GM23338 (cell line): ENCODE measurements around the gene STK24. TPM values are rescaled to one million over a fixed set of nuclear protein-coding genes. Genes with fewer than 3 reads are reported as not detected.

ENCODE experiments used
- ATAC-seq: fragments of 200-7000 bp; cut with Tn5 transposase; 3 replicates; pipeline ENCODE4 v1.9.1; 2020
- DNase-seq: peaks from one replicate; pipeline ENCODE4 v3.0.0-alpha.2; 2015; ENCODE audit warnings: low spot score
- H2AFZ ChIP-seq: fragments of 200-600 bp; sonication (generic); 2 replicates; pipeline ENCODE4 v1.8.0; 2016; ENCODE audit warnings: antibody characterized with exemption, mild to moderate bottlenecking, moderate library complexity
- H3F3A ChIP-seq: fragments of 200-600 bp; sonication (generic); replicated peaks from 2 replicates; pipeline ENCODE4 v1.8.0; 2017; ENCODE audit warnings: antibody characterized with exemption, mixed run types, low read depth
- H3K27ac ChIP-seq: fragments of 200-600 bp; sonication (generic); 2 replicates; pipeline ENCODE4 v1.6.1; 2016; ENCODE audit warnings: low read depth
- H3K27me3 ChIP-seq: fragments of 200-600 bp; sonication (generic); 2 replicates; pipeline ENCODE4 v1.8.0; 2016; ENCODE audit warnings: mild to moderate bottlenecking, mixed run types, moderate library complexity; ENCODE audit not compliant: insufficient read depth
- H3K36me3 ChIP-seq: fragments of 200-600 bp; sonication (generic); 2 replicates; pipeline ENCODE4 v1.8.0; 2016; ENCODE audit warnings: mild to moderate bottlenecking; ENCODE audit not compliant: insufficient read depth
- H3K4me1 ChIP-seq: fragments of 200-600 bp; sonication (generic); 2 replicates; pipeline ENCODE4 v1.8.0; 2016; ENCODE audit warnings: mild to moderate bottlenecking, moderate library complexity; ENCODE audit not compliant: insufficient read depth
- H3K4me2 ChIP-seq: fragments of 200-600 bp; sonication (generic); 2 replicates; pipeline ENCODE4 v1.7.1; 2017; ENCODE audit warnings: mixed run types
- H3K4me3 ChIP-seq: fragments of 200-600 bp; sonication (generic); 2 replicates; pipeline ENCODE4 v1.6.1; 2016; ENCODE audit warnings: mixed run types
- H3K79me2 ChIP-seq: fragments of 200-600 bp; sonication (generic); replicated peaks from 2 replicates; pipeline ENCODE4 v1.8.0; 2017; ENCODE audit warnings: mild to moderate bottlenecking; ENCODE audit not compliant: insufficient read depth
- H3K9me2 ChIP-seq: fragments of 200-600 bp; sonication (generic); 2 replicates; pipeline ENCODE4 v1.8.0; 2017; ENCODE audit not compliant: insufficient read depth
- H4K20me1 ChIP-seq: fragments of 200-600 bp; sonication (generic); replicated peaks from 2 replicates; pipeline ENCODE4 v1.8.0; 2017; ENCODE audit warnings: mild to moderate bottlenecking; ENCODE audit not compliant: insufficient read depth
- H3K27ac Mint-ChIP-seq: 2 replicates; pipeline ENCODE4 v1.8.0; 2020; ENCODE audit warnings: inconsistent platforms, mild to moderate bottlenecking, moderate library complexity, mixed read lengths
- H3K27me3 Mint-ChIP-seq: 3 replicates; pipeline ENCODE4 v1.8.0; 2022; ENCODE audit warnings: low read depth, mild to moderate bottlenecking, moderate library complexity, mixed read lengths, inconsistent platforms; ENCODE audit not compliant: insufficient read depth, poor library complexity
- H3K36me3 Mint-ChIP-seq: 3 replicates; pipeline ENCODE4 v1.8.0; 2021; ENCODE audit warnings: low read depth, mild to moderate bottlenecking, inconsistent platforms, moderate library complexity, mixed read lengths
- H3K4me1 Mint-ChIP-seq: 3 replicates; pipeline ENCODE4 v1.8.0; 2020; ENCODE audit warnings: mild to moderate bottlenecking, inconsistent platforms, mixed read lengths
- H3K4me3 Mint-ChIP-seq: 3 replicates; pipeline ENCODE4 v1.8.0; 2021; ENCODE audit warnings: moderate library complexity, mild to moderate bottlenecking, inconsistent platforms, mixed read lengths
- H3K9me3 Mint-ChIP-seq: 3 replicates; pipeline ENCODE4 v1.8.0; 2020; ENCODE audit warnings: moderate library complexity, mild to moderate bottlenecking, inconsistent platforms, mixed read lengths
- CREB1 ChIP-seq: fragments of 250-450 bp; sonication (Bioruptor Pico); IDR thresholded peaks from 2 replicates; pipeline ENCODE4 v1.5.0; 2020; ENCODE audit warnings: low read depth, mild to moderate bottlenecking, moderate library complexity
- EZH2 ChIP-seq: fragments of 200-600 bp; sonication (generic); IDR thresholded peaks from one replicate; pipeline ENCODE4 v1.8.0; 2017; ENCODE audit warnings: antibody characterized with exemption, mild to moderate bottlenecking, low read depth; ENCODE audit not compliant: unreplicated experiment
- EZH2phosphoT487 ChIP-seq: fragments of 200-600 bp; sonication (generic); IDR thresholded peaks from one replicate; pipeline ENCODE4 v1.8.1; 2018; ENCODE audit warnings: antibody characterized with exemption; ENCODE audit not compliant: unreplicated experiment
- JUNB ChIP-seq: IDR thresholded peaks from one replicate; pipeline ENCODE4 v1.6.1; 2016; ENCODE audit warnings: antibody characterized with exemption; ENCODE audit not compliant: unreplicated experiment
- NANOG ChIP-seq: IDR thresholded peaks from 2 replicates; pipeline ENCODE4 v1.6.1; 2016; ENCODE audit warnings: antibody characterized with exemption, borderline replicate concordance
- POLR2AphosphoS5 ChIP-seq: IDR thresholded peaks from 2 replicates; pipeline ENCODE4 v1.6.1; 2016; ENCODE audit warnings: antibody characterized with exemption, low read depth
- STAT1 ChIP-seq: IDR thresholded peaks from one replicate; pipeline ENCODE4 v1.6.1; 2016; ENCODE audit warnings: antibody characterized with exemption; ENCODE audit not compliant: unreplicated experiment
- ZNF114 ChIP-seq: fragments of 250-450 bp; sonication (Bioruptor Pico); IDR thresholded peaks from 2 replicates; pipeline ENCODE4 v1.5.0; 2020; ENCODE audit warnings: mild to moderate bottlenecking, moderate library complexity
- ZNF331 ChIP-seq: fragments of 250-450 bp; sonication (Bioruptor Pico); IDR thresholded peaks from 2 replicates; pipeline ENCODE4 v1.5.0; 2020; ENCODE audit warnings: low read depth, mild to moderate bottlenecking, moderate library complexity
- polyA plus RNA-seq: library from polyadenylated mRNA; unstranded; fragments of >200 nt; fragmentation: Nextera tagmentation; extraction: Ambion mirVana; gene quantifications from 2 replicates; pipeline ENCODE4 v1.2.1, GENCODE V29; 2016
- total RNA-seq: library from RNA; depleted of rRNA; stranded (reverse); fragments of >200 nt; shearing (Covaris generic); gene quantifications from 2 replicates; pipeline ENCODE4 v1.2.3, GENCODE V29; 2014
- TF ChIP-seq, protein P1 (sequence below): IDR thresholded peaks from one replicate; pipeline ENCODE4 v1.6.1; 2018; ENCODE audit warnings: antibody characterized with exemption; ENCODE audit not compliant: unreplicated experiment
- TF ChIP-seq, protein P2 (sequence below): fragments of 250-450 bp; sonication (Bioruptor Pico); IDR thresholded peaks from 2 replicates; pipeline ENCODE4 v1.5.0; 2020; ENCODE audit warnings: mild to moderate bottlenecking, moderate library complexity
- TF ChIP-seq, protein P3 (sequence below): IDR thresholded peaks from 2 replicates; pipeline ENCODE4 v1.6.1; 2016; ENCODE audit warnings: antibody characterized with exemption
- TF ChIP-seq, protein P4 (sequence below), 2 experiments: fragments of 200-600 bp in 1 of 2; sonication (generic) in 1 of 2; conservative IDR thresholded peaks; 2 replicates each; pipeline versions ENCODE4 v1.5.1 to v1.6.1; 2016 to 2017; ENCODE audit warnings: antibody characterized with exemption in 2 of 2, low read depth in 2 of 2, mild to moderate bottlenecking in 2 of 2, moderate library complexity in 1 of 2

STK24 gene
- total and polyA plus RNA-seq, 2 experiments from 2014 or later, result 56.5 to 144 TPM

- Mint-ChIP-seq H3K27me3 (peaks cover 9% of the 10 kb centered on the region), H3K9me3 (no peaks in the 10 kb centered on the region), H3K4me1 (peaks cover 6% of the 10 kb centered on the region; the same call in 2 of the 3 replicates), H3K27ac (no peak overlapping the region), H3K36me3 (no peaks in the 10 kb centered on the region), H3K4me3 (no peak overlapping the region)
- H3K9me2 ChIP-seq, result no peaks in the 10 kb centered on the region
- no peak for ATAC-seq
- H3K4me2 ChIP-seq, result no peak overlapping the region
- no peaks in the 10 kb centered on the region for H3K79me2 ChIP-seq
- no peak overlapping the region for H3K27ac ChIP-seq
- H2AFZ ChIP-seq, result 0 out of 2 replicates have a peak overlapping the region, but pooled peaks have one; percentile 38
- TF ChIP-seq EZH2phosphoT487, result no peak
- TF ChIP-seq, protein P1, sequence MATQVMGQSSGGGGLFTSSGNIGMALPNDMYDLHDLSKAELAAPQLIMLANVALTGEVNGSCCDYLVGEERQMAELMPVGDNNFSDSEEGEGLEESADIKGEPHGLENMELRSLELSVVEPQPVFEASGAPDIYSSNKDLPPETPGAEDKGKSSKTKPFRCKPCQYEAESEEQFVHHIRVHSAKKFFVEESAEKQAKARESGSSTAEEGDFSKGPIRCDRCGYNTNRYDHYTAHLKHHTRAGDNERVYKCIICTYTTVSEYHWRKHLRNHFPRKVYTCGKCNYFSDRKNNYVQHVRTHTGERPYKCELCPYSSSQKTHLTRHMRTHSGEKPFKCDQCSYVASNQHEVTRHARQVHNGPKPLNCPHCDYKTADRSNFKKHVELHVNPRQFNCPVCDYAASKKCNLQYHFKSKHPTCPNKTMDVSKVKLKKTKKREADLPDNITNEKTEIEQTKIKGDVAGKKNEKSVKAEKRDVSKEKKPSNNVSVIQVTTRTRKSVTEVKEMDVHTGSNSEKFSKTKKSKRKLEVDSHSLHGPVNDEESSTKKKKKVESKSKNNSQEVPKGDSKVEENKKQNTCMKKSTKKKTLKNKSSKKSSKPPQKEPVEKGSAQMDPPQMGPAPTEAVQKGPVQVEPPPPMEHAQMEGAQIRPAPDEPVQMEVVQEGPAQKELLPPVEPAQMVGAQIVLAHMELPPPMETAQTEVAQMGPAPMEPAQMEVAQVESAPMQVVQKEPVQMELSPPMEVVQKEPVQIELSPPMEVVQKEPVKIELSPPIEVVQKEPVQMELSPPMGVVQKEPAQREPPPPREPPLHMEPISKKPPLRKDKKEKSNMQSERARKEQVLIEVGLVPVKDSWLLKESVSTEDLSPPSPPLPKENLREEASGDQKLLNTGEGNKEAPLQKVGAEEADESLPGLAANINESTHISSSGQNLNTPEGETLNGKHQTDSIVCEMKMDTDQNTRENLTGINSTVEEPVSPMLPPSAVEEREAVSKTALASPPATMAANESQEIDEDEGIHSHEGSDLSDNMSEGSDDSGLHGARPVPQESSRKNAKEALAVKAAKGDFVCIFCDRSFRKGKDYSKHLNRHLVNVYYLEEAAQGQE, result no peak
- TF ChIP-seq POLR2AphosphoS5, result no peak
- TF ChIP-seq, protein P2, sequence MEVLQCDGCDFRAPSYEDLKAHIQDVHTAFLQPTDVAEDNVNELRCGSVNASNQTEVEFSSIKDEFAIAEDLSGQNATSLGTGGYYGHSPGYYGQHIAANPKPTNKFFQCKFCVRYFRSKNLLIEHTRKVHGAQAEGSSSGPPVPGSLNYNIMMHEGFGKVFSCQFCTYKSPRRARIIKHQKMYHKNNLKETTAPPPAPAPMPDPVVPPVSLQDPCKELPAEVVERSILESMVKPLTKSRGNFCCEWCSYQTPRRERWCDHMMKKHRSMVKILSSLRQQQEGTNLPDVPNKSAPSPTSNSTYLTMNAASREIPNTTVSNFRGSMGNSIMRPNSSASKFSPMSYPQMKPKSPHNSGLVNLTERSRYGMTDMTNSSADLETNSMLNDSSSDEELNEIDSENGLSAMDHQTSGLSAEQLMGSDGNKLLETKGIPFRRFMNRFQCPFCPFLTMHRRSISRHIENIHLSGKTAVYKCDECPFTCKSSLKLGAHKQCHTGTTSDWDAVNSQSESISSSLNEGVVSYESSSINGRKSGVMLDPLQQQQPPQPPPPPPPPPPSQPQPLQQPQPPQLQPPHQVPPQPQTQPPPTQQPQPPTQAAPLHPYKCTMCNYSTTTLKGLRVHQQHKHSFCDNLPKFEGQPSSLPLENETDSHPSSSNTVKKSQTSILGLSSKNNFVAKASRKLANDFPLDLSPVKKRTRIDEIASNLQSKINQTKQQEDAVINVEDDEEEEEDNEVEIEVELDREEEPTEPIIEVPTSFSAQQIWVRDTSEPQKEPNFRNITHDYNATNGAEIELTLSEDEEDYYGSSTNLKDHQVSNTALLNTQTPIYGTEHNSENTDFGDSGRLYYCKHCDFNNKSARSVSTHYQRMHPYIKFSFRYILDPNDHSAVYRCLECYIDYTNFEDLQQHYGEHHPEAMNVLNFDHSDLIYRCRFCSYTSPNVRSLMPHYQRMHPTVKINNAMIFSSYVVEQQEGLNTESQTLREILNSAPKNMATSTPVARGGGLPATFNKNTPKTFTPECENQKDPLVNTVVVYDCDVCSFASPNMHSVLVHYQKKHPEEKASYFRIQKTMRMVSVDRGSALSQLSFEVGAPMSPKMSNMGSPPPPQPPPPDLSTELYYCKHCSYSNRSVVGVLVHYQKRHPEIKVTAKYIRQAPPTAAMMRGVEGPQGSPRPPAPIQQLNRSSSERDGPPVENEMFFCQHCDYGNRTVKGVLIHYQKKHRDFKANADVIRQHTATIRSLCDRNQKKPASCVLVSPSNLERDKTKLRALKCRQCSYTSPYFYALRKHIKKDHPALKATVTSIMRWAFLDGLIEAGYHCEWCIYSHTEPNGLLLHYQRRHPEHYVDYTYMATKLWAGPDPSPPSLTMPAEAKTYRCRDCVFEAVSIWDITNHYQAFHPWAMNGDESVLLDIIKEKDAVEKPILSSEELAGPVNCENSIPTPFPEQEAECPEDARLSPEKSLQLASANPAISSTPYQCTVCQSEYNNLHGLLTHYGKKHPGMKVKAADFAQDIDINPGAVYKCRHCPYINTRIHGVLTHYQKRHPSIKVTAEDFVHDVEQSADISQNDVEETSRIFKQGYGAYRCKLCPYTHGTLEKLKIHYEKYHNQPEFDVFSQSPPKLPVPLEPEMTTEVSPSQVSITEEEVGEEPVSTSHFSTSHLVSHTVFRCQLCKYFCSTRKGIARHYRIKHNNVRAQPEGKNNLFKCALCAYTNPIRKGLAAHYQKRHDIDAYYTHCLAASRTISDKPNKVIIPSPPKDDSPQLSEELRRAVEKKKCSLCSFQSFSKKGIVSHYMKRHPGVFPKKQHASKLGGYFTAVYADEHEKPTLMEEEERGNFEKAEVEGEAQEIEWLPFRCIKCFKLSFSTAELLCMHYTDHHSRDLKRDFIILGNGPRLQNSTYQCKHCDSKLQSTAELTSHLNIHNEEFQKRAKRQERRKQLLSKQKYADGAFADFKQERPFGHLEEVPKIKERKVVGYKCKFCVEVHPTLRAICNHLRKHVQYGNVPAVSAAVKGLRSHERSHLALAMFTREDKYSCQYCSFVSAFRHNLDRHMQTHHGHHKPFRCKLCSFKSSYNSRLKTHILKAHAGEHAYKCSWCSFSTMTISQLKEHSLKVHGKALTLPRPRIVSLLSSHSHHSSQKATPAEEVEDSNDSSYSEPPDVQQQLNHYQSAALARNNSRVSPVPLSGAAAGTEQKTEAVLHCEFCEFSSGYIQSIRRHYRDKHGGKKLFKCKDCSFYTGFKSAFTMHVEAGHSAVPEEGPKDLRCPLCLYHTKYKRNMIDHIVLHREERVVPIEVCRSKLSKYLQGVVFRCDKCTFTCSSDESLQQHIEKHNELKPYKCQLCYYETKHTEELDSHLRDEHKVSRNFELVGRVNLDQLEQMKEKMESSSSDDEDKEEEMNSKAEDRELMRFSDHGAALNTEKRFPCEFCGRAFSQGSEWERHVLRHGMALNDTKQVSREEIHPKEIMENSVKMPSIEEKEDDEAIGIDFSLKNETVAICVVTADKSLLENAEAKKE (CRISPR knock-in tag), result no peak
- TF ChIP-seq CREB1 (CRISPR knock-in tag), result no peak
- TF ChIP-seq, protein P3, sequence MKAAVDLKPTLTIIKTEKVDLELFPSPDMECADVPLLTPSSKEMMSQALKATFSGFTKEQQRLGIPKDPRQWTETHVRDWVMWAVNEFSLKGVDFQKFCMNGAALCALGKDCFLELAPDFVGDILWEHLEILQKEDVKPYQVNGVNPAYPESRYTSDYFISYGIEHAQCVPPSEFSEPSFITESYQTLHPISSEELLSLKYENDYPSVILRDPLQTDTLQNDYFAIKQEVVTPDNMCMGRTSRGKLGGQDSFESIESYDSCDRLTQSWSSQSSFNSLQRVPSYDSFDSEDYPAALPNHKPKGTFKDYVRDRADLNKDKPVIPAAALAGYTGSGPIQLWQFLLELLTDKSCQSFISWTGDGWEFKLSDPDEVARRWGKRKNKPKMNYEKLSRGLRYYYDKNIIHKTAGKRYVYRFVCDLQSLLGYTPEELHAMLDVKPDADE, result no peak
- no peak for TF ChIP-seq EZH2
- no peak for TF ChIP-seq STAT1
- TF ChIP-seq ZNF114 (CRISPR knock-in tag), result no peak
- no peak for TF ChIP-seq NANOG
- TF ChIP-seq, protein P4, sequence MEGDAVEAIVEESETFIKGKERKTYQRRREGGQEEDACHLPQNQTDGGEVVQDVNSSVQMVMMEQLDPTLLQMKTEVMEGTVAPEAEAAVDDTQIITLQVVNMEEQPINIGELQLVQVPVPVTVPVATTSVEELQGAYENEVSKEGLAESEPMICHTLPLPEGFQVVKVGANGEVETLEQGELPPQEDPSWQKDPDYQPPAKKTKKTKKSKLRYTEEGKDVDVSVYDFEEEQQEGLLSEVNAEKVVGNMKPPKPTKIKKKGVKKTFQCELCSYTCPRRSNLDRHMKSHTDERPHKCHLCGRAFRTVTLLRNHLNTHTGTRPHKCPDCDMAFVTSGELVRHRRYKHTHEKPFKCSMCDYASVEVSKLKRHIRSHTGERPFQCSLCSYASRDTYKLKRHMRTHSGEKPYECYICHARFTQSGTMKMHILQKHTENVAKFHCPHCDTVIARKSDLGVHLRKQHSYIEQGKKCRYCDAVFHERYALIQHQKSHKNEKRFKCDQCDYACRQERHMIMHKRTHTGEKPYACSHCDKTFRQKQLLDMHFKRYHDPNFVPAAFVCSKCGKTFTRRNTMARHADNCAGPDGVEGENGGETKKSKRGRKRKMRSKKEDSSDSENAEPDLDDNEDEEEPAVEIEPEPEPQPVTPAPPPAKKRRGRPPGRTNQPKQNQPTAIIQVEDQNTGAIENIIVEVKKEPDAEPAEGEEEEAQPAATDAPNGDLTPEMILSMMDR (conservative IDR thresholded peaks at IDR 0.05; ENCODE audit: low read depth in 2 of 2), result no peak
- no peak for TF ChIP-seq ZNF331 (CRISPR knock-in tag)
- no peak for TF ChIP-seq JUNB
- no peaks in the 10 kb centered on the region for H4K20me1 ChIP-seq
- no peaks in the 10 kb centered on the region for H3F3A ChIP-seq
- no peak overlapping the region for H3K4me3 ChIP-seq
- H3K36me3 ChIP-seq, result no peaks in the 10 kb centered on the region
- H3K27me3 ChIP-seq, result no peaks in the 10 kb centered on the region
- no peak for DNase-seq
- H3K4me1 ChIP-seq, result no peaks in the 10 kb centered on the region
Observed at GRCh38 chr13:98622931-98623331, 46.0 kb upstream of the STK24 start.
